Measurements from ENCODE around the gene GSC. TPM values are rescaled to one million over a fixed set of nuclear protein-coding genes. Genes with fewer than 3 reads are reported as not detected.

The GSC gene
- total and polyA plus RNA-seq, 2 donors (not counting 1 experiment from before 2014, with no cell fraction given) = not detected

- Mint-ChIP-seq H3K9me3 (ENCODE audit: insufficient read depth) (no peaks in the 10 kb centered on the region), H3K4me1 (no peaks in the 10 kb centered on the region), H3K4me3 (no peak overlapping the region), H3K27ac (no peak overlapping the region), H3K27me3 (peaks cover 15% of the 10 kb centered on the region)
- no peaks in the 10 kb centered on the region for H4K20me1 ChIP-seq (ENCODE audit: control insufficient read depth, insufficient read depth, low read length, poor library complexity, severe bottlenecking)
- no peak for TF ChIP-seq EZH2 (IDR thresholded peaks at IDR 0.05; ENCODE audit: borderline replicate concordance, insufficient read depth, low read depth, low read length, poor library complexity, severe bottlenecking)
- TF ChIP-seq, protein P1, sequence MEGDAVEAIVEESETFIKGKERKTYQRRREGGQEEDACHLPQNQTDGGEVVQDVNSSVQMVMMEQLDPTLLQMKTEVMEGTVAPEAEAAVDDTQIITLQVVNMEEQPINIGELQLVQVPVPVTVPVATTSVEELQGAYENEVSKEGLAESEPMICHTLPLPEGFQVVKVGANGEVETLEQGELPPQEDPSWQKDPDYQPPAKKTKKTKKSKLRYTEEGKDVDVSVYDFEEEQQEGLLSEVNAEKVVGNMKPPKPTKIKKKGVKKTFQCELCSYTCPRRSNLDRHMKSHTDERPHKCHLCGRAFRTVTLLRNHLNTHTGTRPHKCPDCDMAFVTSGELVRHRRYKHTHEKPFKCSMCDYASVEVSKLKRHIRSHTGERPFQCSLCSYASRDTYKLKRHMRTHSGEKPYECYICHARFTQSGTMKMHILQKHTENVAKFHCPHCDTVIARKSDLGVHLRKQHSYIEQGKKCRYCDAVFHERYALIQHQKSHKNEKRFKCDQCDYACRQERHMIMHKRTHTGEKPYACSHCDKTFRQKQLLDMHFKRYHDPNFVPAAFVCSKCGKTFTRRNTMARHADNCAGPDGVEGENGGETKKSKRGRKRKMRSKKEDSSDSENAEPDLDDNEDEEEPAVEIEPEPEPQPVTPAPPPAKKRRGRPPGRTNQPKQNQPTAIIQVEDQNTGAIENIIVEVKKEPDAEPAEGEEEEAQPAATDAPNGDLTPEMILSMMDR (IDR thresholded peaks at IDR 0.05) = no peak
- H3K36me3 ChIP-seq (replicated peaks in 1 of 2; ENCODE audit: control extremely low read depth in 1 of 2, control insufficient read depth in 1 of 2, extremely low read depth in 1 of 2, insufficient read depth in 2 of 2, low read length in 1 of 2) = no peaks in the 10 kb centered on the region
- no peak overlapping the region for H3K9ac ChIP-seq (ENCODE audit: low read length)
- H3K79me2 ChIP-seq (ENCODE audit: control insufficient read depth, insufficient read depth, low read length) = no peaks in the 10 kb centered on the region
- H3K27ac ChIP-seq (ENCODE audit: low read length in 2 of 2) = no peak overlapping the region
- ChIA-PET POLR2A (no interaction called here), CTCF (no interaction called here)
- intact Hi-C loops (cut with micrococcal nuclease) = no loop called here
- DNase-seq (no peak), ATAC-seq (ENCODE audit: low read depth) (no peak)
- 89% methylated on average over 3 of the region's 3 CpGs for WGBS (ENCODE audit: insufficient coverage)
- no peaks in the 10 kb centered on the region for H3K4me1 ChIP-seq (ENCODE audit: control insufficient read depth in 2 of 2, insufficient read depth in 2 of 2, low read length in 2 of 2)
- peaks cover 0 to 4% (median 1%) of the 10 kb centered on the region in 4 experiments for H3K27me3 ChIP-seq (replicated peaks in 1 of 4; ENCODE audit: control extremely low read depth in 1 of 4, control insufficient read depth in 3 of 4, insufficient read depth in 4 of 4, low read length in 3 of 4)
- H3K9me3 ChIP-seq (ENCODE audit: control extremely low read depth in 1 of 3, control insufficient read depth in 2 of 3, insufficient read depth in 1 of 3, low read length in 2 of 3) = peaks cover 0 to 3% (median 0%) of the 10 kb centered on the region in 3 donors
- no peak overlapping the region for H3K4me2 ChIP-seq (replicated peaks; ENCODE audit: low read depth, low read length, poor library complexity, severe bottlenecking)
- no peak overlapping the region for H2AFZ ChIP-seq (ENCODE audit: insufficient read depth, low read depth, low read length, poor library complexity, severe bottlenecking)
- no peak overlapping the region for H3K4me3 ChIP-seq (ENCODE audit: control extremely low read depth in 1 of 5, extremely low read depth in 1 of 5, insufficient read depth in 1 of 5, low read depth in 2 of 5, low read length in 4 of 5)
Observed at GRCh38 chr14:94795372-94795771, 25.5 kb upstream of the GSC start.

DNA sequence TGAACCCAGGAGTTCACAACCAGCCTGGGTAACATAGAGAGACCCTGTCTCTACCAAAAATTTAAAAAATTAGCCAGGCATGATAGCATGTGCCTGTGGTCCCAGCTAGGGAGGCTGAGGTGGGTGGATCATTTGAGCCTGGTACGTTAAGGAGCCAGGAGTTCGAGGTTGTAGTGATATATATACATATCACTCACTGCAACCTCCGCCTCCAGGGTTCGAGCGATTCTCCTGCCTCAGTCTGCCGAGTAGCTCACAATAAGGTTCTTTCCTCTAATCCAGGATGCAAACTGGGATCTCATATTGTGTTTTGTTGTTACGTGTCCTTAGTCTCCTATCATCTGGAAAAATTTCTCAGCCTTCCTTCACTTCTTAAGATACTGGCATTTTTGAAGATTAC is 24.0 kb upstream of the GSC start:
- Mint-ChIP-seq H3K27ac (no peak overlapping the region), H3K4me3 (no peak overlapping the region), H3K27me3 (peaks cover 11% of the 10 kb centered on the region), H3K9me3 (ENCODE audit: insufficient read depth) (no peaks in the 10 kb centered on the region), H3K4me1 (no peaks in the 10 kb centered on the region)
- H3K27me3 ChIP-seq (replicated peaks in 1 of 4; ENCODE audit: control extremely low read depth in 1 of 4, control insufficient read depth in 3 of 4, insufficient read depth in 4 of 4, low read length in 3 of 4) = peaks cover 0 to 4% (median 0%) of the 10 kb centered on the region in 4 experiments
- ATAC-seq (ENCODE audit: low read depth) (no peak), DNase-seq (no peak)
- H2AFZ ChIP-seq (ENCODE audit: insufficient read depth, low read depth, low read length, poor library complexity, severe bottlenecking) = no peak overlapping the region
- H3K36me3 ChIP-seq (replicated peaks in 1 of 2; ENCODE audit: control extremely low read depth in 1 of 2, control insufficient read depth in 1 of 2, extremely low read depth in 1 of 2, insufficient read depth in 2 of 2, low read length in 1 of 2) = no peaks in the 10 kb centered on the region
- H3K4me3 ChIP-seq (ENCODE audit: control extremely low read depth in 1 of 5, extremely low read depth in 1 of 5, insufficient read depth in 1 of 5, low read depth in 2 of 5, low read length in 4 of 5) = no peak overlapping the region
- no peaks in the 10 kb centered on the region for H3K4me1 ChIP-seq (ENCODE audit: control insufficient read depth in 2 of 2, insufficient read depth in 2 of 2, low read length in 2 of 2)
- TF ChIP-seq, protein P1 (IDR thresholded peaks at IDR 0.05) = no peak
- no peak for TF ChIP-seq EZH2 (IDR thresholded peaks at IDR 0.05; ENCODE audit: borderline replicate concordance, insufficient read depth, low read depth, low read length, poor library complexity, severe bottlenecking)
- H3K79me2 ChIP-seq (ENCODE audit: control insufficient read depth, insufficient read depth, low read length) = no peaks in the 10 kb centered on the region
- WGBS (ENCODE audit: insufficient coverage) = no CpG with 5 or more reads among the region's 7 CpGs
- intact Hi-C loops (cut with micrococcal nuclease) = no loop called here
- H3K27ac ChIP-seq (ENCODE audit: low read length in 2 of 2) = no peak overlapping the region
- no peaks in the 10 kb centered on the region for H4K20me1 ChIP-seq (ENCODE audit: control insufficient read depth, insufficient read depth, low read length, poor library complexity, severe bottlenecking)
- ChIA-PET POLR2A (no interaction called here), CTCF (no interaction called here)
- H3K9me3 ChIP-seq (ENCODE audit: control extremely low read depth in 1 of 3, control insufficient read depth in 2 of 3, insufficient read depth in 1 of 3, low read length in 2 of 3) = peaks cover 0 to 3% (median 0%) of the 10 kb centered on the region in 3 donors
- H3K4me2 ChIP-seq (replicated peaks; ENCODE audit: low read depth, low read length, poor library complexity, severe bottlenecking) = no peak overlapping the region
- no peak overlapping the region for H3K9ac ChIP-seq (ENCODE audit: low read length)

Data from B cell (primary cell).